Measurements from ENCODE around the gene SLITRK1.

DNA sequence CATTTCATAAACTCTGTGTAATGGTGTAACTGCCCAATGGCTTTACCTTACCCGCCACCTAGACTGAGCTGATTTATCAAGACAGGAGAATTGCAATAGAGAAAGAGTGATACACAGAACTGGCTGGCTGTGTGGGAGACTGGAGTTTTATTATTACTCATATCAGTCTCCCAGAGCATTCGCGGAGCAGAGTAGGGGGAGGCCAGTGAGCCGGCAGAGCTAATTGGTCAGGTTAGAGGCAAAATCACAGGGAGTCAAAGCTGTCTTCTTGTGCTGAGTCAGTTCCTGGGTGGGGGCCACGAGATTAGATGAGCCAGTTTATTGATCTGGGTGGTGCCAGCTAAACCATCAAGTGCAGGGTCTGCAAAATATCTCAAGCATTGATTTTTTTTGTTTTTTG, 23.4 kb upstream of the SLITRK1 start:
- TF ChIP-seq, protein P1, sequence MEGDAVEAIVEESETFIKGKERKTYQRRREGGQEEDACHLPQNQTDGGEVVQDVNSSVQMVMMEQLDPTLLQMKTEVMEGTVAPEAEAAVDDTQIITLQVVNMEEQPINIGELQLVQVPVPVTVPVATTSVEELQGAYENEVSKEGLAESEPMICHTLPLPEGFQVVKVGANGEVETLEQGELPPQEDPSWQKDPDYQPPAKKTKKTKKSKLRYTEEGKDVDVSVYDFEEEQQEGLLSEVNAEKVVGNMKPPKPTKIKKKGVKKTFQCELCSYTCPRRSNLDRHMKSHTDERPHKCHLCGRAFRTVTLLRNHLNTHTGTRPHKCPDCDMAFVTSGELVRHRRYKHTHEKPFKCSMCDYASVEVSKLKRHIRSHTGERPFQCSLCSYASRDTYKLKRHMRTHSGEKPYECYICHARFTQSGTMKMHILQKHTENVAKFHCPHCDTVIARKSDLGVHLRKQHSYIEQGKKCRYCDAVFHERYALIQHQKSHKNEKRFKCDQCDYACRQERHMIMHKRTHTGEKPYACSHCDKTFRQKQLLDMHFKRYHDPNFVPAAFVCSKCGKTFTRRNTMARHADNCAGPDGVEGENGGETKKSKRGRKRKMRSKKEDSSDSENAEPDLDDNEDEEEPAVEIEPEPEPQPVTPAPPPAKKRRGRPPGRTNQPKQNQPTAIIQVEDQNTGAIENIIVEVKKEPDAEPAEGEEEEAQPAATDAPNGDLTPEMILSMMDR (IDR thresholded peaks at IDR 0.05; ENCODE audit: extremely low read depth in 1 of 2, insufficient read depth in 1 of 2, low read depth in 1 of 2, low read length in 2 of 2): no peak
- TF ChIP-seq, protein P2, sequence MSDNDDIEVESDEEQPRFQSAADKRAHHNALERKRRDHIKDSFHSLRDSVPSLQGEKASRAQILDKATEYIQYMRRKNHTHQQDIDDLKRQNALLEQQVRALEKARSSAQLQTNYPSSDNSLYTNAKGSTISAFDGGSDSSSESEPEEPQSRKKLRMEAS (IDR thresholded peaks at IDR 0.05; ENCODE audit: insufficient read depth, insufficient read length): no peak
- TF ChIP-seq MYC (IDR thresholded peaks at IDR 0.05; ENCODE audit: low read depth, low read length): no peak

Data from endothelial cell of umbilical vein (primary cell).